Stimulated activated CD4-positive, alpha-beta T cell treated with anti-CD3 and anti-CD28 coated beads, Interleukin-15, amount 100 ng/mL, for 1 hour (primary cell): Measurements from ENCODE around the gene KCNE5.
"Not testable (repeated sequence)": the region's sequence is repeated elsewhere in the genome, so short reads cannot be mapped to it uniquely, and the experiment has no call there.

Experiments
- DNase-seq, 2 donors: peaks; one replicate each; pipeline ENCODE4 v3.0.0-alpha.2; 2020; ENCODE audit warnings: low read depth in 1 of 2, low spot score in 1 of 2

KCNE5 gene

GRCh38 chrX:109624641-109625616, at the start of gene KCNE5:
Gene KCNE5, minus strand, starts transcription at chrX:109625172. Its CDS starts 152 bp downstream, at chrX:109625020.
- DNase-seq = no peak

GRCh38 chrX:109672239-109672638, 47.3 kb upstream of the KCNE5 start:
- DNase-seq = no peak

GRCh38 chrX:109671170-109671569, 46.2 kb upstream of the KCNE5 start:
- DNase-seq = not testable (repeated sequence)

DNA sequence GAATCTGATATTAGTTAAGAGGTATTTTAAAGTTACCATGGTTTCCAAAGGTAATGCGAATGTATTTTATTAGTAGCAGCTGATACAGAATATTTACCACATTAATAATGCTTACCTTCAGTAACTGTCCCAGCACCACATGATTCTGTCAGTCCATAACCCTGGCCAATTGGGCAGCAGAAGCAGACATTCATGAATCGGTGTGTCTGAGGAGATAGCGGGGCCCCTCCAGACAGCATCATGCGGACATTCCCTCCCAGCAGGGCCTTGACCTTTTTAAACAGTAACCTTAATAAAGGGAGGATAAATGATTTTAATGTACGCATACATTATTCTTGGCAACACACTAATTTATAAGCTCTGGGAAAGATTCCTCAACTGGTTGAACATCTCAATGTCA, 43.0 kb upstream of the KCNE5 start:
- no peak for DNase-seq

GRCh38 chrX:109660435-109661143, 35.6 kb upstream of the KCNE5 start:
- no peak for DNase-seq

- no peak for DNase-seq
Measured at GRCh38 chrX:109658391-109658790, 33.4 kb upstream of the KCNE5 start.

DNA sequence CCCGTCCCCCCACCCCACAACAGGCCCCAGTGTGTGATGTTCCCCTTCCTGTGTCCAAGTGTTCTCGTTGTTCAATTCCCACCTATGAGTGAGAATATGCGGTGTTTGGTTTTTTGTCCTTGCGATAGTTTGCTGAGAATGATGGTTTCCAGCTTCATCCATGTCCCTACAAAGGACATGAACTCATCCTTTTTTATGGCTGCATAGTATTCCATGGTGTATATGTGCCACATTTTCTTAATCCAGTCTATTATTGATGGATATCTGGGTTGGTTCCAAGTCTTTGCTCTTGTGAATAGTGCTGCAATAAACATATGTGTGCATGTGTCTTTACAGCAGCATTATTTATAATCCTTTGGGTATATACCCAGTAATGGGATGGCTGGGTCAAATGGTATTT, 32.4 kb upstream of the KCNE5 start:
- DNase-seq = not testable (repeated sequence)

- DNase-seq = no peak
Measured at GRCh38 chrX:109656774-109657173, 31.8 kb upstream of the KCNE5 start.

DNA sequence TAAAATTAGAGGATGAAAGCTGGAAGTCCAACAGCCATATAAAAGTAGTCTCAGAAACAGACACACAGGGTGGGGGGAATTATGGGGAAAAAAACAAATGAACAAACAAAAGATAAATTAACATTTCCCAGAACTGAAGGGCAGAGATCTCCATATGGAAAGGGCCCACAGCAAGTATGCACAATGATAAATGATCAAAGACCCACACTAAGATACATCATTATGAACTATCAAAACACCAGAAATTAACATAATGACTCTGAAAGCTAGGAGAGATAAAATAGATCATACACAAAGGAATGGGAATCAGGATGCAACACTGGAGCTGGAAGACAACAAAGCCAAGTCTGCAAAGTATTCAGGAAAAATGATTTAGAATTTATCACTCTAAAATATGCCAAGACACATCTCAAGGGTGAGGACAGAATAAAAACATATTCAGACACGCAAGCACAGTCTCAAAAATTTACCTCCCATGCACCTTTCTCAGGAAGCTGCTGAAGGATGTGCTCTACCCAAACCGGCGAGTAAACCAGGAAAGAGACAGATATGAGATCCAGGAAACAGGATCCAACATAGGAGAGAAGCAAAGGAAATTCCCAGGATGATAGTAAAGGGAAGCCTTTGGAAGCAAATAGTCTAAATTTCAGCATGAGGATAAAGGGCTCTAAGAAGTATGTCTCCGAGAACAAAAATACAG, 30.7 kb upstream of the KCNE5 start:
- no peak for DNase-seq

DNA sequence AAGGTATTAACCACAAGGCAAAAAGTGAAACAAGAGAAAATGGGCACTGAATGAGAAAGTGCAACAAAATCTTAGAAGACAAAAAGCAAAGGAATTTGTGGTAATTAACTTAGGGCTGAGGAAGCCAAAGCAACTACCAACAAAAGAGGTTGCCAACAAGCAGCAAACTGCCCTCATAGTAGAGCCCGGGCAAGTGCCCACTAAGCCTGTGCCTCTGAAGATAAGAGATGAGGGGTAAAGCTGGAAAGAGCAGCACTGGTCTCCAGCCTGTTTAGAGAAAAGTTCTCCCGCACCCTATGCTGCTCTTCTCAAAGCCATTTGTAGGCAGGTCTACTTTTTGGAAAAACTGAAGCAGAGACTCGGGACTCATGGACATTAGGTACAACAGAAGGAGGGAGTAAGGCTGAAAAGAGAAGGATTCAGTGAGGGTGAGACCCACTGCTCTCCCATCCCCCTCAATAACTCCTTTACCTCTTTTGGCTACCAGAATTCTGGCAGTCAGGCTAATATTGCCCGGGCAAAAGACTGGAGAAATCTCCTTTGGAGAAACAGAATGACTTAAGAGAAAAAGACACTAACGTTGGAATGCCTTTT, 29.6 kb upstream of the KCNE5 start:
- no peak for DNase-seq

DNA sequence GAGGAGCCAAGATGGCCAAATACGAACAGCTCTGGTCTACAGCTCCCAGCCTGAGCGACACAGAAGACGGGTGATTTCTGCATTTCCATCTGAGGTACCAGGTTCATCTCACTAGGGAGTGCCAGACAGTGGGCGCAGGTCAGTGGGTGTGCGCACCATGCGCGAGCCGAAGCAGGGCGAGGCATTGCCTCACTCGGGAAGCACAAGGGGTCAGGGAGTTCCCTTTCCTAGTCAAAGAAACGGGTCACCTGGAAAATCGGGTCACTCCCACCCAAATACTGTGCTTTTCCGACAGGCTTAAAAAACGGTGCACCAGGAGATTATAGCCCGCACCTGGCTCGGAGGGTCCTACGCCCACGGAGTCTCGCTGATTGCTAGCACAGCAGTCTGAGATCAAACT, 19.7 kb upstream of the KCNE5 start:
- DNase-seq = not testable (repeated sequence)

DNA sequence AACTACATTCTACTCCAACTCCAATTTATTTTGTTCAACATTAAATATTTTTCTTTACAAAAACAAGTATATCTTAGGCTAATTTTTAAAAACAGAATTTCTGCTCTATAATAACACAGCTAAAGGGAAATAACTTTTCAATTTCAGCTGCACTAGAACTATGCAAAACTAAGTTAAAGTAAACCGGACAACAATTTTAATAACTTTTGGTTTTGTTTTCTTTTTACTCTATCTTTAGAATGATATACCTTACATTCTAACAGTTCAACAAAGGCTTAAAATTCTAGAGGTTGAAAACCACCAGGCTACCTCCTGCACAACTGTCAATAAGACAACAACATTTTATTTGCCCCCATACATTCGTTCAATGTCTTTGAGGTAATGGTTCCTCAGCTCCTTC, 18.7 kb upstream of the KCNE5 start:
- no peak for DNase-seq

GRCh38 chrX:109638158-109638557, 13.2 kb upstream of the KCNE5 start:
- no peak for DNase-seq

DNA sequence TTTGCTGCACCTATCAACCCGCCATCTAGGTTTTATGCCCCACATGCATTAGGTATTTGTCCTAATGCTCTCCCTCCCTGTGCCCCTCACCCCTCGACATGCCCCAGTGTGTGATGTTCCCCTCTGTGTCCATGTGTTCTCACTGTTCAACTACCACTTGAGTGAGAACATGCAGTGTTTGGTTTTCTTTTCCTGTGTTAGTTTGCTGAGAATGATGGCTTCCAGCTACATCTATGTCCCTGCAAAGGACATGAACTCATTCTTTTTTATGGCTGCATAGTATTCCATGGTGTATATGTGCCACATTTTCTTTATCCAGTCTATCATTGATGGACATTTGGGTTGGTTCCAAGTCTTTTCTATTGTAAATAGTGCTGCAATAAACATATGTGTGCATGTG, 12.5 kb upstream of the KCNE5 start:
- DNase-seq = not testable (repeated sequence)

DNA sequence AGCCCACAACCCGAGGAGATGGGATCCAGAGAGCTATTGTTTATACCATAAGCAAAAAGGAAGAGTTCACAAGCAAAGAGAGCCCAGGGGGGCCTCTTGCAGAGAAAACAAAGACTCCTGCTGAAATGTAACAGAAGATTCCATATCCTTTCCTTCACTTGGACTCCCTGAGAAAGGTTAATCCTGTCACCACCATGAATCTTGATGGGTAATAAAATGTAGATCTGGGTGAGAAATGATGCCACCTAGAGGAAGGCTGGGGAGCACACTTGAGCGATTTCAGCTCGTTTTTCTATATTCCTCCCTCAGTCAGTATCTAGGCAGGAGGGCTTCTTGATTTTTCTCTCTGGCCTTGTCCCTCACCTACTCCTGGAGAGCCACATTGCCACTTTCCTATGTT, 10.2 kb upstream of the KCNE5 start:
- no peak for DNase-seq

DNA sequence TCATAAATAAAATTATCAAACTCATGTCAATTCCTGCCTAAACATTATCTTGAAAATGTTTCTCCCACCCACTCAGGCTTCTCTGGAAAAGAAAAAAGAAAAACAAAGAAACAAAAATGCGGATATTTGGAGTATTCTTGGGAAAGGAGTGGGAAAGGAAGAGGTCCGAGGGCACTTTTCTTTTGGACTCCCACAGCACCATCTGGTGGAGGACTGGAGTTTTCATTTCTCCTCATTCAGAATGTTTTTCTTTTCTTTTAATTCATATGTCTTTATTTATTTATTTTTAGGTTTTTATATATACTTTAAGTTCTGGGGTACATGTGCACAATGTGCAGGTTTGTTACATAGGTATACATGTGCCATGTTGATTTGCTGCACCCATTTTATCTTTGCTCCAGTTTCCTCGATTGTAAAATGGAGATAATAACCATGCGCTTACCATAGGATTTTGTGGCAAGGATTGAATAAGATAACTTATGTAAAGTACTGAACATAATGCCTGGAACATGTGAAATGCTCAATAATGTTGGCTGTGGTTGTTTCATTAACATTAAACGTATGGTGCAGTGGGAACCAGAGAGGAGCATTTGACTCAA, 8.0 kb upstream of the KCNE5 start:
- DNase-seq = no peak

DNA sequence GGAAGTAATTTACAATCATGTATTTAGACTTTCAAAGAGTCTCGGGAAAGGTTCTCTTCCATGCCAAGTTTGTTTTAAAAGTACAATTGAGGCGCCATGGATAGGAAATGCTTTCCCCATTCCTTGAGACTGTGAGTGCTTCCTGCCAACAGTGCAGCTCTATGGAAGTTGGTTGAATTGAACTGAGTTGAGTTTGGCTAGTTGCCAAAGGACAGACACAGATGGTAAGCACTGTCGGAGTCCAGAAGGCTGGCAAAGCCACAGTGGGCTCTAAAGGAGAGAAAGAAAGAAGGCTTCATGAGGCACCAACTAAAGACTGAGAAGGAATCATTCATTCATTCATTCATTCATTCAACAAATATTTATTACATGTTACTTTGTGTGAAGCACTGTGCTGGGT, 4.3 kb upstream of the KCNE5 start:
- no peak for DNase-seq

DNA sequence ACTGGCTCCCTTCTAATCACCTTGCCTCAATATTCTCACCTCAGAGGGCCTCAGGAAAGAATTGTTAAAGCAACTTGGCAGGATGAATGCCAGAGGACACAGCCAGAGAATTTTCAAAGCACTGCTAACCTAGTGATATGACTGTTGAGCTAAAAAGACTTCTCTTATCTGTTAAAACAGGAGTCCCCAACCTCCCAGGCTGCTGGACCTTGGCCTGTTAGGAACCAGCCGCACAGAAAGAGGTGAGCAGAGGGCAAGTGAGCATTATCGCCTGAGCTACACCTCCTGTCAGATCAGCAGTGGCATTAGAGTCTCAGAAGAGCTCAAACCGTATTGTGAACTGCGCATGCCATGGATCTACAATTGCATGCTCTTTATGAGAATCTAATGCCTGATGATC, 1.7 kb upstream of the KCNE5 start:
- no peak for DNase-seq

GRCh38 chrX:109623997-109624396, 975 bp downstream of the KCNE5 start:
- DNase-seq = no peak

- DNase-seq = no peak
Measured at GRCh38 chrX:109622270-109622669, 2.7 kb downstream of the KCNE5 start.

DNA sequence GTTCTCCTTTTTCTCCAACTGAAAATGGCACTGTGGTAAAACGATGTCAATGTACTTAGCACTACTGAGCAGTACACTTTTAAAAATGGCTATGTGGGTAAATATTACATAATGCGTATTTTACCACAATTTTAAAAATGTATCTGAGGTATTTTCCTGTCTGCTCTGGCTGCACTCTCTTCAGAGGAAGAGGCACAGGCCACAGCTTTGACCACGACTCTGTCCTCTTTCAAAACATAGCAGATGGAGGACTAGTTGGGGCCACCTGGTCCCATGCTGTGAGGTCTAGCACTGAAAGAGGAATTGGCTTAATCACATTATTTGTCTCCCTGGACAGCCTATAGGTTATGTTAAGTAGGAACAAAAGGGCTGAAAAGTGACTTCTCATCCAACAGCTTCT, 5.2 kb downstream of the KCNE5 start:
- DNase-seq = no peak
